Measurements from ENCODE around the gene PNMA1.
A peak's percentile ranks its signal among the peaks of the same experiment; 100 is the strongest.

The PNMA1 gene

DNA sequence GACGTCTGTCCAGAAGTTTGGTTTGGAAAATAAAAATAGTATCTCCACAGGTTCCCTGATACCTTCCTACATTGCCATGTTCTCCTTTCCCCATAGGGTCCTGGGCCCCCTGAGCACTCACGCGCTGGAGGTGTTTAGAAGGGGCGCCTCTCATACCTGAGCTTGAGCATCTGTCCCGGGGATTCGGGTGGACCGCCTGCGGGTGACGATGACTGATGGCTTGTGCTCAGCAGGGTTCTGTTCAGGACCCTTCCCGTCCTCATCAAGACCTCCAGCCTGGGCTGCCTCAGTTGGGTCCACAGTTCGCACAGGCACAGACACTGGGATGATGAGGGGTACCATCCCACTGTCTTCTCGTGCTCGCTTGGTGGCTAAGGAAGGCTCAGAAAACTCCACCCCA, 22.7 kb upstream of the PNMA1 start:
- DNase-seq: no peak

DNA sequence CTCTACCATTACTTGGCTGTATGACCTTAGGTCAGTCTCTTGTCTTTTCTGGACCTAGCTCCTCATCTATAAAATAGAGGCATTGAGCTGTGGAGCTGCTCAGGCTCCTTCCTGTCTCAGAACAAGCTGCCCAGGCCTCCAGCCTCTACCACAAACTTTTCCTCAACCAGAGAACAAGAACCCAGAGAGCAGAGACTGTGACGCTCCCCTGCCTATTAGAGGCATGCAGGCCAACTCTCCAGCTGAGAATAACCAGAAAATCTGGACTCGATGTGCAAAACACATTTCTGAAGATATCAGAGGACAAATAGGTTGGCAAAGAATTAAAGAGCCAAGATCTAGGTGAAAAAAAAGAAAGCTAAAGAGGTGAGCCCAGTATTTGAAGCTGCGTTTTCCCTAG, 17.8 kb upstream of the PNMA1 start:
- DNase-seq: no peak

DNA sequence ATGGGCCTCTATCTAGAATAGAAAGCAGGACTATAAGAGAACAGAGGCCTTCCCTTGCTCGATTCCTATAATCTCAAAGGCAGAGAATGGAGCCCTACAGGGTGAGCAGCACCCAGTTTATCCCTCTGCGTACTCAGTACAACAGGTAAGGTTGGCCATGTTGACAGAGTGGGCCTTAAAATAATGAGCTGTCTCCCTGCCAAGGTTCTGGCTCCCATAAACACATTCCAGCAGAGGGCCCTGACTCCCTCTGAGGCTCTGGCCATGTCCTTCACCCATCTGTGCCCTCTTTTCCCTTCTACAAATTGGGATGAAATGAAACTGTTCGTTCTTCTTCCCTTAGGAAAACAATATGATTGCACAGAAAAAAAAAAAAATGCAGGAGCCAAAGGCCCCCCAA, 16.9 kb upstream of the PNMA1 start:
- peak; percentile 44 for DNase-seq

DNA sequence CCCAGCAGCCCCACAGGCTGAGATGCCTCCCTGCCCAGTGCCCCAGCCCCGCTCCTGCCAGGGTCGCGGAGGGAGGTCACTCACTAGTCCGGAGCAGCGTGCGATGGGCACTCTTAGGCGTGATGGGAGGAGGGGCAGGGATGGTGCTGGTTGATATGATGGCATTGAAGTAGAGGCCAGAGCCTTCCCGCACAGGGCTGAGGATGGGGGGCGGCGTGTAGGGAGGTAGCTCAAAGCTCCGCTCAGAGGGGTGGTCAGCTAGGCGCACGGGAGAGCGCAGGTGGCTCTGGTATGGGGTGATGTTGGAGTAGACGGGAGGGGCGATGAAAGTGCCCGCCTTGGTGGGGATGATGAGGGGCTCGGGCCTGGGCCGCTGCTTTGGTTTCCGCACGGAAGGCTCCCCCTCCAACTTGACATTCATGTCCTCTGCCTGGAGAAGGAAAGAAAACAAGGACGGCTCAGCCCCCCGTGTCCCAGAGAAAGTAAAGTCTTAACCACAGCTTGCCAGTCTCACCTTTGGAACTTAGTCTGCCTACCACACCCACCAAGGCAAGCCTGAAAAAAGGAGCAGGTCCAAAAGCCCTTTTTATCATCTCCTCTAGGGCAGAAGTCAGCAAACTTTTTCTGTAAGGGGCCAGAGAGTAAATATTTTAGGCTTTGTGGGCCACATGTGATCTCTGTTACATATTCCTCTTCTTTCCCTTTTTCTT, 15.5 kb upstream of the PNMA1 start:
- DNase-seq: peak; percentile 57

DNA sequence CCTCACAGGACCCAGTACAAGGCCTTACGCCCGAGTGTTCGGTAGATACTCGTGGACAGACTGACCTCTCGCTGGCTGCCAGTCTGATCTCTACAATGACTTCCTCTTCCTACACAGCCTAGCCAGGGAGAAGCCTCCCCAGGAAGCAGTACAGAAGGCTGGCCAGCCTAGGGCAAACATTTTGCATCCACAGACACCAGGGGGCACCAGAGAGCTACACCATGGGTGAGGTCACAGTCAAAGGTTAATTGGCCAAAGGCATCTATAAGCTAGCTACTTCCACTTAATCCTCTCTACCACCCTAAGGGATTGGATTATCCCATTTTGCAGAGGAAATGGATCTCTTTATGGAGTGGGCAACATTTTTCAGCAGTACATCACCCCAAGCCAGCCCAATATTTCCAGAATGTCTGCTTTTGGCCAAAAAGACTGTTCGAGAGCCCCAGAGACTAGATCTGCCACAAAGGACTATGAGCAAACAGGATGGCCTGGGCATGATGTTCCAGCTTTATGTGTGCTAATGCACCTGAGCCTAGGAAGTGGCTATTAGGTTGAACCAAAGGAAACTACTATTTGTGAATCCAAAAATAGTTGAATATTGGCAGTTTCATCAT, 14.6 kb upstream of the PNMA1 start:
- peak; percentile 95 for DNase-seq

DNA sequence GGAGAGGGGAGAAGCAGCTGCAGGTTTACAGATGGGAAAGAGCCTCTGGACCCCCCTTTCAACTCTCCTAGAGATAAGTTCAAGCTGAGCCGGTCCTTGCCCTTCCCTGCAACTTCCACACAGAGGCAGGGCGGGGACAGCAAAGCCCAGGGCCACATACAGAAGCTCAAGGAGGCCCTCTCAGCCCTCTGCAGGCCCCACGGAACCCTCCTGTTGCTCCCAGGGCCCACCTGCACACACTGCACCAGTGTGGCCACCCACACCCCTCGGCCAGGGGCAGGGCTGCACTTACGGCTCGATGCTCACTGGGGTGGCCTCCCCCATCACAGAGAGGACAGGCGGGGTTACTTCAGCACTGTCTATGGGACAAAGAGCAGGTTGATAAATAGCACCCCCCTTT, 13.0 kb upstream of the PNMA1 start:
- peak; percentile 42 for DNase-seq

DNA sequence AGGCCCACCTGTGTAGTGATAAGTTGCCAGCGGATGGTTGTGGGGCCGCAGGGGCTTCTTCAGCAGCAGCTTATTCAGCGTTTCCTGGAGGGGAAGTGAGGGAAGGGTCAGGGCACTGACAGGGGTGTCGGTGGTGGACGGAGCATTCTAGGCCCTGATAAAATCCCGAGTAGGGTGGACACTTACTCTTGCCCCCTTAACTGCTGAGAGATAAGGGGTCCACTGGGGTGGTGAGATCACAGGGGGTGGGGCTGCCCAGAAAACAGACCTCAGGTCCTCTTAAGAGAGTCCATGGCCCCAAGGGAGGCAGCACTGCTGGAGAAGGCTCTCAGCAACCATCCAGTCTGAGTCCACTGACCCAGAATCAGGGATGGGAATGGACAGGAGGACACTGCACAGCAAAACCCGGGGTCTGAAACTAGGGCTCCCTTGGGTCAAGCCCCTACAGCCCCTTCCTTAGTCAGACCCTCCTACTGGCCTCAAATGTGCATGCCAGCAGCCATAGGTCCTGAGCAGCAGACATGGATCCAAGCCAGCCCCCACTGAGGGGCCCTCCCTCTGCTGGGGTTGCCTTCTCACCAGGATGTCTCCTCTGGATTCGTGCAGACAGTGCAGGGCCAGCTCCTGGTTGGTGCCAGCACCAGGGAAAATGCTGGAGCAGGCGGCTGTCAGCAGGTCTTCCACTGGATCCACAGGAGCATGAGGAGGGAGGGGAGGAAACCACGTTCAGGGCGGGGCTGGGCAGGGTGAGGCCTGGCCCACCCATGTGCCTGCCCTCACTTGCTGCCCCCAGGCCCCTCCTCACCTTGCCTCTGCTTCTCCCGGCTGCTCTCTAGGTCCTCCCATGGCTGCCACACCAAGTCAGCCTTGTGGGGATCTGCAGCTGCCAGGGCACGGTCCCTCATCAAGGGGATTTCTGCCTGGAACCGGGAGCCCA, 12.1 kb upstream of the PNMA1 start:
- peak; percentile 42 for DNase-seq

DNA sequence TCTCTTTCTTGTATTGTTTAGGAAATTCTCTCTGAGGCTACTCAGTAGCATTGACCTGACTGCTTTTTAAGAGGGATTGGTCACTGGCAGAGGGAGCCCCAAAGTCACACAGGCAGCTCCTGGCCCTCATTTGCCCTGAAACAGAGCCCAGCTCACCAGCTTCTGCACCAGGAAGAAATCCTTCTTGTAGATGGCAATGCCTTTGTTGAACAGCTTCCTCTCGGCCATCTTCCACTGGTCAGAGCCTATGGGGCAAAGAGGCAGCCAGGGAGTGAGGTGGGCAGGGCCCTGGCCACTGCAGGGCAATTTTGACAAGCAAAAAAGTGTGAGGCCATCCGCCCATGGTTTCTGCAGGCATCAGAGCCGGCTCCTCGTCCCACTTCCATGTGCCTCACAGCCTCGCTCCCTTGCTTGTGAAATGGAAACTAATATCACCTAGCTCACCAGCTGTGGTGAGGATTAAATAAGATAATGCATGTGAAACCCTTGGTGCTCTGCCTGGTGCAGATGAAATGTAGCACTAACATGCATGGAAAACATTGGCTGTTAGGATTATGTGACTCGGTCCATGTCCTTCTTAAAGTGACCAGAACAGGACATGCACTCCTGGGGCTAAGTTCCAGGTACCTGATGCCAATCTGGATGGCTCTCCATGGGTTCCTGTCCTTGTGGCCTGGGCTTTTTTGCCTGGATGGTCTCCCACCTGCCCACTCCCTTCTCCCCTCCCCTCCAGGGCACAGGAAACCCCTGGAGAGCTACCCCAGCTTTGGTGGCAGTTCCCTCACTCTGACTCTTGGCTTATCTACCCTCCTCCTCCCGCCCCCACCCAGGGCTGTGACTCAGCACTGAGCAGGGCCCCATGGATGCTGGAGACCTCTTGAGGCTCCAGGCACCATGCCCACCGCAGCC, 11.2 kb upstream of the PNMA1 start:
- DNase-seq: peak; percentile 68

DNA sequence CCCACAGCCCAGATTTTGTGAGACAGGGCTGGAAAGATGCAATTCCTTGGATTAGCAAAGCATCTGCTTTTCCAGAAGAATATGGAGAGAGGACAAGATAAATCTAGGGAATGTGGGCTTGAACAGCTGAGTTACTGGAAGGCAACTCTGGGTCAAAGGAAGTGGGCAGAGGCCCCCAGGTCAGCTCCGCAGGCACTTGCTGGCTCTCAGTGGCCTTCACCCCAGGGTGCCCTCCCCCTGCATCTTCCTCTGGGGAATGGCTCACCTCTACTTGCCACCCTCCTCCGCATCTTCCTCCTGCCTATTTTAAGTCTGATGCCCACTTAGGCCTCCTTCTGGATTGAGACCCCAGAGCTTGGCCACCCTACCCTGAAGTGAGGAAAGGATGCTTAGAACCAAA, 10.5 kb upstream of the PNMA1 start:
- no peak for DNase-seq

DNA sequence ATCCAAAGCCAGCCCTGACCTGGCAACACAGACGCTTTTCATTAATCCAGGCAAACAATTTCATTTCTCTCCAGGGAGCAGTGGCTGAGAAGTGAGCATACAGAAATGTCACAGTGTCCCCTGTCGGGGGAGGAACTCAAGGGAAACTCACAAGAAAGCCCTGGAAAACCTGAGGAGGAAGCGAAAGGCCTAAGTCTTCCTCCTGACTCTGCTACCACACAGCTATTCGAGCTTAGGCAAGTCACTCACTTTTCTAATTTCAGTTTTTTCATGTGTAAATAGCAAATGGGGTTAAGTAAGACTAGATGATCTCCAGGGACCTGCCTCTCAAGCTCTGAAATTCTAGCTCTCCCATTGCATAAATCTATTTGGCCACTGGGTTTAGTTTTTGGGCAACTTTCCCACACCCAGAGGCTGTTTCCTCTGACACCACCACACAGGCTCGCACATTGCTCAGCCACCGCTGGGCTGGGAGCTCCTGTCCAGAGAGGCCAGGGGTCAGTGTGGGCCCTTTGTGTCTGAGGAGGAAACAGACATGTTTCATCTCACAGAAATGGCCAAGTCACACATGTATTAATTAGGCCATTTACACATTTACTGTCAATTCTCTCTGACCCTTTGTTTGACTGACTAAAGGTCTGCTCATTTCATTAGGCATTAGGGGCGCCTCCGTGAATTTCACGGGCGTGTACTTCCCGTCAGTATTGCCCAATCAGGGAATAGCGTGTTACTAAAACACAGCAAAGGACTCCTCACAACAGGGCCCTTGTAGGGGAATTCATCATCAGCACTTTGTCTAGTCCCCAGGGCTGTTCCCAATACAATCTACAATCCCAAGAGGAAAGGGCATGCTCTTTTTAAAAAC, 9.8 kb upstream of the PNMA1 start:
- DNase-seq: peak; percentile 61

DNA sequence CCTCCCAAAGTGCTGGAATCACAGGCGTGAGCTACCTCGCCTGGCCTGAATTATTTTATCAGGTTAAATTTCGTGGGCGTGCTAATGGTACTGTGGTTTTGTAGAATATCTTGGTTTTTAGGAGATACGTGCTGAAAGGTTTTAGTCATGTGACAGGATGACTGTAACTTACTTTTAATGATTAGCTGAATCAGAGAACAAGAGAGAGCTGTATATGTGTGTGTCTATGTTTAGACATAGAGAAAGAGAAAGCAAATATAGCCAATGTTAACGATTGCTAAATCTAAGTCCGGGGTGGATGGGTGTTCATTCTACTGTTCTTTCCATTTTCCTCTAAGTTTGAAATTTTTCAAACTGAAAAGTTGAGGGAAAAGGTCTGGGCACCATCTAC, 9.2 kb upstream of the PNMA1 start:
- DNase-seq: peak; percentile 60

DNA sequence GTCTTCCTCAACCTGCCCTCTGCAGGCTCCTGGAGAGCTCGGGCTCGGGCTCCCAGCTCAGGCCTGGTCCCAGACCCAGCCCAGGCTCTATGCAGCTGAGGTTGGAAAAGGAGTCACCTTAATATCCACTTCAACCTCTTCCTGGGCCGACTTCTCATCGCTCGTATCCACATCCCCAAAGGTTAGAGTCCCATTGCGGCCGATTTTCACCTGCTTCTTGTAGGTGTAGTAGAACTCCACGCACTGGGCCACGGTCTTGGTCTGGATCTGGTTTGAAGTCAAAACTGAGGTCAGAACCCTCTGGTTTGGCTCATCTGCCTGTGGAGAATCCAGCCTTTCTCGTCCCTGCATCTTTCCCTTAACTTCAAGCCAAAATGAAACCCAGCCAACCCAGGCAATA, 8.4 kb upstream of the PNMA1 start:
- DNase-seq: peak; percentile 48

DNA sequence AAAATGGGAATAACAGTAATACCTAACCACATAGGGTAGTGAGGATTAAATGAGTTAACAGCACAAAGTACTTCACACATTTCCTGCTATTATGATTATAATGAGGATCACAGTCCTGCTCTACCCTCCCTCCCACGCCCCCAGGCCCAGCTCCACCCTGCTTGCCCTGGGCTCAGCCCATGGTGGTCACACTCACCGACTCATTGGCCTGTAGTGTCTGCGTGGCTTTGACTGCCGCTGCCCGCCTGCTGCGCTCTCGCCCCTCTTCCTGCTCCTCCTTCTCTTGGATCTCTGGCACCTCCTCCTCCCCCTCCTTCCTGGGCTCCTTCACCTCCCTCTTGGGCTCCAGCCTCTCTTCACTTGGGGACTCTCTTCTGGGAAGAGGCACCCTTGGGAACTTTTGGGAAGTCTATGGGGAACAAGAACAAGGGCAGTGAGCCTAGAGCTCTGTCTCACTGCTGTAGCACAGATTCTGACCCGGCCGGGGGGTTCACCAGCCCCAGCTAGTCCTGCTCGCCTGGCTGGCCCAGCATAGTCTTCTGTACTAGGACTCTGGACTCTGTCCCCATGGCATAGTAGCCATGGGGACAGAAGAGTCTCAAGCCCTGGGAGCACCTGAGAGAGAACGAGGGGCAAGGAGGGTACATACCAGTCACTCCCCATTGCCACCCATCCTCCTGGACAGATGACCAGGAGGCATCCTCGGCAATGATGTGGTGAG, 7.1 kb upstream of the PNMA1 start:
- DNase-seq: peak; percentile 39

DNA sequence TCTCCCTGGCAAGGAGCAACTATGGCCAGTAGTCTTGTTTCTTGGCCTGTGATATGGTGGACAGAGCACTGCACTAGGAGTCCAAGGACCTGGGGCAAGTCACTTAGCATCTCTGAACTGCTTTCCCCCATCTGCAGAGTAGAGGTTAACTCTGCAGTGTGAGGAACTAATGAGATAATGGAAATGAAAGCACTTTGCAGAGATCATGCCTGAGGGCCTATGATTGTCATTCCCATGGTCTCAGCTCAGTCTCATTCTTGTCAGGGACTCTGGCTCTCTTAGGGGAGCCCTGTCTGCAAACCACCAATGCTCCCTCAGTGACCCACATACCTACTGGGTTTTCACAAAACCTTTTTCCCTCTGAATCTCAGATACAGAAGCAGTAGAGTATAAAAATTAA, 6.5 kb upstream of the PNMA1 start:
- no peak for DNase-seq

DNA sequence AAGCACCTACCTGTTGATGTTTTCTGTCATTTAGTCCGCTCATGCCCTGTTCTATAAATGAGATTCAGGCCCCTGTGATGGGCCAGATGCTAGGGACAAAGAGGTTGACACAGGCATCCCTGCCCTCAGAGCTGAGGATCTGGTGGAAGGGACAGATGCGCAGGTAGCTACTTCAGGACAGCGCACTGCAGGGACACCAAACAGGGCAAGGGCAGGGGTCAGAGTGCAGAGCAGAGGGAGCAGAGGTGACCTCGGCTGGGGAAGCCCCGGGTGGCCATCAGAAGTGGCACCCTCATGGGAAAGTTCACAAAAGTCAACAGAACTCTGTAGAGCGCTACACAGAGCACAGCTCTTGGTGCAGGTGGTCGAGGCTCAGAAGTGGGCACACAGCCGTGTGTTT, 5.6 kb upstream of the PNMA1 start:
- peak; percentile 59 for DNase-seq

DNA sequence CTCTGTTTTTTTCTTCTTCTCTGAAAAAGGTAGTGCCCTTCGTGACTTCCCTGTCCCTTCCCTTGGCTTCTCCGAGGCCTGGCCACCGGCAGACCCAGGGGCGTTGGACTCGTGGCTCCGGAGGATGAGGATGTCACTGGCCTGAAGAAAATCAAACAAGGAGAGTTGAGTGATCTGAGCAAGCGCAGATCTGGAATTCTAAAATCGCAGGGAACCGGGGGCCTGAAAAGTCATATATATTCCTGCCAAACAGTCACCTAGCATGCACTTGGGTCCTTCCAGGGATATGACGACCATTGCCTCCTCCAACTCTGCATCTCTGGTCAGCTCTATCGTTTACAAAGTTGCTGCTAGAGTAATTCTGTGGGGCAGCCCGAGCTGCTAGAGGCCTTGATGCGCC, 5.2 kb upstream of the PNMA1 start:
- DNase-seq: no peak

DNA sequence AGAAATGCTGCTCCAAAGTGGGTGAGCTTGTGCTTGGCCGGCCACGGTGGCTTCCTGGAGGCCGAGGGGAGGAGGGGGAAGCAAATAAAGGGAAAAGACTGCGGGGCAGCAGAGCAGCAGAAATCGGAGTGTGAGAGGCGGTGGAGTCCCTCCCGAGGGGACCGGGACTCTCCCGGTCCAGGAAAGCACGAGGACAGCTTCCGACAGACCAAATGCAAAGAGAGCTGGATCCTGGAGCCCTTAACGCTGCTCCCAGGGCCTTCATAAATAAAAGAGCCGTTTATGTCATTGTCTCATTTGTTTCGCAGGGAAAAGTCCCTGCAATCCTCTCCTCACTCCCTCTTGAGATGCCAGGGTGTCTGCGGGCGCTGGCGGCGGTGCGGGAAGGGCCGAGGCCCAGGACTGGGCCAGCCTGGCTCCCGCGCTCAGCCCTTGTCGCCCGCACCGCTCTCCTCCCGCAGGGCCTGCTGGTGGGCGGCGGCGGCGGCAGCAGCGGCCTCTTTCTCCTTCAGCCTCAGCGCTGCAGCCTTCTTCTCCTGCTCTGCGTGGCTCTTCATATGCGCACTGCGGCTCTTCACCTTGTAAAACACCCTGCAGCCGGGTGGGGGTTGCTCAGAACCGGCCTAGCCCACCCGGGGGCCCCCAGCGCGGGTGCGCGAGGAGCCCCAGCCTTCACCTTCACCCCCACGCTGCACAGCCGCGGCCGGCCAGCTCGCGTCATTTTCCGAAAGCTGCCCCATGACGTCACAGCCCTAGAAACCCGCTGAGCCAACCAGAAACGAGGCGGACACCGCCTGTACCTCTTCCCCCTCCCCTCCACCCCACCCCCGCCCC, 4.5 kb upstream of the PNMA1 start:
- DNase-seq: peak; percentile 50

DNA sequence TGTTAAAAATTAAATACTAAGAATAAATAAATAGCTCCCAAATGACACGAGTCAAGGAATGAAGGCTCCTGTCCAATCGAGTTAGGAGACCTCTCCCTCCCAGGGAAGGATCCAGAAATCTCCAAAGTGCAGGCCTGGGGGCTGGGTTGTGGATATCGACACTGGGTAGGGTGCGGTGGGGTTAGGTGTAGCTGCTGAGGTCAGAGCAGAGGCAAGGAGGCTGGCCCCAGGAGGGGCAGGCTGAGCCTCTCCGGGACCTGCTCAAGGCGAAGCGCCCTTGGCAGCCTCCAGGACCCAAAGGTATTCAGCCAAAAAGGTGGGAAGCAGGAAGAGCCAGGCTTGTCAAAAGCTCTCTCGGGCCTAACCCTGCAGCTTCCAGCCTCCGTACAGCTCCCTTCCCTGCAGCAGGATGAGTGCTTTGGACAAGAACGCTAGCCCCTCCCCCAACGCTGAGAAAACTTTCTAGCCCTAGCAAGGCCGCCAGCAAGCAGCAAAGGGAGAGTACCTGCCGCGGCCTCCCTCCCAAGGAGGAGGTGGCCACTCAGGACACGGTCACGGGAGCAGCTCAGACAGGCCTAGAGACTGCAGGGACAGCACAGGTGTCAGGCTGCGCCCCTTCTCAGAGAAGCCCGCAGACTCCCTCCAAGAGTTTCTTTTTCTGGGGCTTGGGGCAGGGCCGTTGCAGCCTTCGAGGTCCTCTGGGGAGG, 3.7 kb upstream of the PNMA1 start:
- DNase-seq: no peak

DNA sequence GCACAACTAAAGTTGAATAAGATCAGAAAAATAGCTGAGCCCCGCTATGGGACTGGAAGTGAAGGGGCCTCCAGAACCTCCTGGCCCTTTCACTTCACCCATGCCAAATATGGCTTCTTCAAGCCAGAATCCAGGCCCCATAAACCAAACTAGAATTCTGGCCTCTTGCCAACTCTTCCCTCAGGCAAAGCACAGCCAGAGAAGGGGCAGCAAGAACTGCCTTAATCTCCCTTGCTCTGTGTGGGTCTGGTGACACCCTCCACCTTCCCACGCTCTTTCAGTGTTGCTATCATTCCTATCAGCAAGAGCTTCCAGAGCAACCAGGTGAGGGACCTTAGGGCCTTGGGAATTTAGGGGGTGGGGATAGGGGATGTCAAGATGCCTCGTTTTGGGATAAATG, 3.1 kb upstream of the PNMA1 start:
- DNase-seq: no peak

Data from activated effector memory CD4-positive, alpha-beta T cell treated with anti-CD3 and anti-CD28 coated beads, Interleukin-2, amount 50 U/mL, for 16 hours (primary cell).